NCI-H526 treated with DMSO at 0.1 percent for 48 hours (cell line): ENCODE results near the gene ARHGAP22.

Experiments
- DNase-seq: peaks from one replicate; lab custom pipeline; 2025; lab: John Stamatoyannopoulos, UW

ARHGAP22 gene

GRCh38 chr10:48511066-48511874, 93.6 kb downstream of the ARHGAP22 start:
- DNase-seq, result no peak

GRCh38 chr10:48509974-48510692, 94.7 kb downstream of the ARHGAP22 start:
- DNase-seq, result no peak

GRCh38 chr10:48508791-48509772, 95.8 kb downstream of the ARHGAP22 start:
- DNase-seq, result no peak

GRCh38 chr10:48507933-48508790, 96.7 kb downstream of the ARHGAP22 start:
- no peak for DNase-seq

- no peak for DNase-seq
These were observed 97.4 kb downstream of the ARHGAP22 start for GRCh38 chr10:48507494-48507893.

- DNase-seq, result no peak
These were observed 98.5 kb downstream of the ARHGAP22 start for GRCh38 chr10:48506147-48506917.

- DNase-seq, result no peak
These were observed 99.3 kb downstream of the ARHGAP22 start for GRCh38 chr10:48505394-48506112.

- DNase-seq, result no peak
These were observed 100.6 kb downstream of the ARHGAP22 start for GRCh38 chr10:48504141-48504885.

- no peak for DNase-seq
These were observed 101.5 kb downstream of the ARHGAP22 start for GRCh38 chr10:48503293-48503911.

GRCh38 chr10:48502791-48503190, 102.1 kb downstream of the ARHGAP22 start:
- DNase-seq, result no peak

GRCh38 chr10:48501787-48502771, 102.8 kb downstream of the ARHGAP22 start:
- no peak for DNase-seq

- DNase-seq, result no peak
These were observed 103.6 kb downstream of the ARHGAP22 start for GRCh38 chr10:48501226-48501625.

GRCh38 chr10:48500771-48501170, 104.1 kb downstream of the ARHGAP22 start:
- DNase-seq, result no peak

- DNase-seq, result no peak
These were observed 105.8 kb downstream of the ARHGAP22 start for GRCh38 chr10:48498940-48499510.

GRCh38 chr10:48497780-48498770, 106.8 kb downstream of the ARHGAP22 start:
- DNase-seq, result no peak
